Stomach (tissue), 9 donors: ENCODE results near the gene CREBL2. TPM values are rescaled to one million over a fixed set of nuclear protein-coding genes. Genes with fewer than 3 reads are reported as not detected.

Experiments
- DNase-seq, 2 donors: peaks; one replicate each; pipeline versions ENCODE4 v3.0.0 to v3.0.0-alpha.2; 2013 to 2019
- H3K27ac ChIP-seq, 5 donors: fragments of 200-600 bp in 4 of 5; sonication (generic) in 4 of 5; one replicate each; pipeline ENCODE4 v1.5.1; 2013 to 2019; ENCODE audit warnings: mild to moderate bottlenecking in 1 of 5, moderate library complexity in 1 of 5
- H3K27me3 ChIP-seq, 3 donors: fragments of 200-600 bp; sonication (generic); one replicate each; pipeline ENCODE4 v1.5.1; 2017 to 2019; ENCODE audit warnings: mixed run types in 1 of 3
- H3K36me3 ChIP-seq, 4 donors: fragments of 200-600 bp; sonication (generic); 1 replicate in 3 of 4; 2 replicates in 1 of 4; pipeline ENCODE4 v1.5.1; 2016 to 2019
- H3K4me1 ChIP-seq, 4 donors: fragments of 200-600 bp; sonication (generic); one replicate each; pipeline ENCODE4 v1.5.1; 2016 to 2019
- H3K4me3 ChIP-seq, 4 donors: fragments of 200-600 bp; sonication (generic) in 3 of 4; one replicate each; pipeline ENCODE4 v1.5.1; 2016 to 2019; ENCODE audit warnings: mild to moderate bottlenecking in 1 of 4
- H3K9me3 ChIP-seq, 4 donors: fragments of 200-600 bp; sonication (generic); one replicate each; pipeline ENCODE4 v1.5.1; 2016 to 2019
- CTCF ChIP-seq, 7 experiments: fragments of 450-650 bp in 4 of 7; fragments of 200-600 bp in 3 of 7; sonication (generic) in 3 of 7; IDR thresholded peaks; one replicate each; pipeline ENCODE4 v1.5.1; 2016 to 2019; ENCODE audit warnings: antibody characterized with exemption in 7 of 7, control low read depth in 2 of 7, mild to moderate bottlenecking in 1 of 7
- EP300 ChIP-seq: sonication (generic); formaldehyde crosslinking; IDR thresholded peaks from one replicate; pipeline ENCODE4 v1.6.1; 2017; ENCODE audit warnings: antibody characterized with exemption
- POLR2A ChIP-seq, 4 donors: fragments of 450-650 bp; IDR thresholded peaks; one replicate each; pipeline ENCODE4 v1.6.1; 2016; ENCODE audit warnings: antibody characterized with exemption in 4 of 4, control low read depth in 2 of 4, mild to moderate bottlenecking in 1 of 4, moderate library complexity in 1 of 4
- POLR2AphosphoS5 ChIP-seq, 3 donors: sonication (generic); formaldehyde crosslinking; IDR thresholded peaks; one replicate each; pipeline ENCODE4 v1.6.1; 2016; ENCODE audit warnings: antibody characterized with exemption in 3 of 3
- WGBS, 5 donors: extraction: QIAGEN DNeasy Blood & Tissue Kit in 3 of 5; methylation state at CpG; one replicate each; pipeline versions ENCODE4 v1.1.5 to v1.1.7; 2013 to 2018; 5-methylcytosine and 5-hydroxymethylcytosine counted together
- intact Hi-C: fragments of 100-400 bp; cut with DNase I; formaldehyde crosslinking; loops from one replicate; pipeline ENCODE4 v1.15.1; 2023; ENCODE audit warnings: low total_unique reads
- polyA plus RNA-seq, 3 donors: library from polyadenylated mRNA; stranded (reverse); fragments of 200-250 nt; gene quantifications; one replicate each; pipeline ENCODE4 v1.2.3, GENCODE V29; 2013
- total RNA-seq, 5 donors: library from RNA; depleted of rRNA; stranded (reverse); fragments of >200 nt; gene quantifications; one replicate each; pipeline versions ENCODE4 v1.1.0 to v1.2.3, GENCODE V29; 2014 to 2016
- donor health status: healthy with polysubstance abuse.
- donor health status: Bipolar disorder and iron deficiency.
- donor health status: healthy.

The CREBL2 gene
- total and polyA plus RNA-seq, 8 donors, result 8.2 to 42.0 (median 31.8) TPM

- Histone ChIP-seq H3K27ac (no peak overlapping the region), H3K4me3 (no peak overlapping the region), H3K27me3 (no peaks in the 10 kb centered on the region), H3K9me3 (no peaks in the 10 kb centered on the region), H3K36me3 (peaks cover 0 to 14% (median 5%) of the 10 kb centered on the region in 4 donors), H3K4me1 (peaks cover 0 to 30% (median 16%) of the 10 kb centered on the region in 4 donors)
- no peak for TF ChIP-seq POLR2AphosphoS5 (IDR thresholded peaks at IDR 0.05)
- TF ChIP-seq CTCF (IDR thresholded peaks at IDR 0.05), result no peak
- TF ChIP-seq POLR2A (IDR thresholded peaks at IDR 0.05), result no peak
- 56 to 78% (median 73%) methylated on average over 2 of the region's 2 CpGs for WGBS, 5 donors
- intact Hi-C loops, result no loop called here
- DNase-seq, result no peak
These were observed 15.7 kb downstream of the CREBL2 start for GRCh38 chr12:12627308-12627827.

- no peaks in the 10 kb centered on the region for H3K9me3 ChIP-seq
- TF ChIP-seq EP300 (no peak), POLR2AphosphoS5 (IDR thresholded peaks at IDR 0.05) (no peak), POLR2A (IDR thresholded peaks at IDR 0.05) (no peak), CTCF (IDR thresholded peaks at IDR 0.05) (no peak)
- no peaks in the 10 kb centered on the region for H3K27me3 ChIP-seq
- no peak overlapping the region for H3K4me3 ChIP-seq
- H3K36me3 ChIP-seq, result peaks cover 0 to 14% (median 5%) of the 10 kb centered on the region in 4 donors
- no peak overlapping the region for H3K27ac ChIP-seq
- intact Hi-C loops, result no loop called here
- H3K4me1 ChIP-seq, result peaks cover 0 to 27% (median 16%) of the 10 kb centered on the region in 4 donors
- WGBS, 5 donors, result 97 to 100% (median 97%) methylated on average over 4 of the region's 4 CpGs
- no peak for DNase-seq
These were observed 16.3 kb downstream of the CREBL2 start for GRCh38 chr12:12628013-12628412.

- no peaks in the 10 kb centered on the region for H3K9me3 ChIP-seq
- no peak overlapping the region for H3K4me3 ChIP-seq
- peaks cover 0 to 26% (median 15%) of the 10 kb centered on the region in 4 donors for H3K4me1 ChIP-seq
- intact Hi-C loops, result no loop called here
- no peak for DNase-seq
- H3K27me3 ChIP-seq, result no peaks in the 10 kb centered on the region
- peaks cover 2 to 13% (median 11%) of the 10 kb centered on the region in 4 donors for H3K36me3 ChIP-seq
- WGBS, 5 donors, result 68 to 96% (median 75%) methylated on average over 1 of the region's 1 CpG
- no peak overlapping the region for H3K27ac ChIP-seq
- TF ChIP-seq CTCF (IDR thresholded peaks at IDR 0.05), result no peak
- no peak for TF ChIP-seq POLR2AphosphoS5 (IDR thresholded peaks at IDR 0.05)
- no peak for TF ChIP-seq POLR2A (IDR thresholded peaks at IDR 0.05)
- no peak for TF ChIP-seq EP300
These were observed 19.2 kb downstream of the CREBL2 start for GRCh38 chr12:12630850-12631249.

- TF ChIP-seq EP300 (no peak), POLR2A (IDR thresholded peaks at IDR 0.05) (no peak), CTCF (IDR thresholded peaks at IDR 0.05) (no peak), POLR2AphosphoS5 (IDR thresholded peaks at IDR 0.05) (no peak)
- no peaks in the 10 kb centered on the region for H3K27me3 ChIP-seq
- intact Hi-C loops, result no loop called here
- H3K9me3 ChIP-seq, result peaks cover 2 to 14% (median 11%) of the 10 kb centered on the region in 4 donors
- no peak overlapping the region for H3K4me3 ChIP-seq
- 90 to 94% (median 93%) methylated on average over 12 of the region's 12 CpGs for WGBS, 5 donors
- no peak overlapping the region for H3K27ac ChIP-seq
- H3K4me1 ChIP-seq, result peaks cover 0 to 8% (median 6%) of the 10 kb centered on the region in 4 donors
- no peak for DNase-seq
- peaks cover 30 to 61% (median 59%) of the 10 kb centered on the region in 4 donors for H3K36me3 ChIP-seq
These were observed 24.0 kb downstream of the CREBL2 start for GRCh38 chr12:12635651-12636050.
